HG03196 (cell line): ENCODE data around the gene NTNG2.

Experiments
- ATAC-seq: cut with Tn5 transposase; IDR thresholded peaks from one replicate; pipeline ENCODE4 v1.9.1; 2021; ENCODE audit not compliant: unreplicated experiment

Gene NTNG2

DNA sequence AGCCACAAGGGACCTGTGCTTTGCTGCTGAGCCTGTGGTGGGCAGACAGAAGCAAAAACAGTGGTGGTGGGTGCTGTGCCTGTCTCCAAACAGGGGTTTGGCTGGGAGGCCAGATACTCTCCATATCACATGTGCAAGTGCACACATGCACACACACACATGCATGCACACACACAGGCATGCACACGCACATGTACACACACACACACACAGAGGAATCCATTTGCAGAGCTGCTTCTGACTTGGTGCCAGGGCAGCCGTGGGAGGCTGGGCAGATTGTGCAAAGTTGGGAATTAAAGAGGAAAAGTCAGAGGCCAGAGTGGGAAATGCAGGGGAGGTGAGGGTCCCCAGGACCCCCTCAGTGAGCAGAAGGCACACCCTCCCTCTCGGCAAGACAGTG lies 71.3 kb downstream of the NTNG2 start:
- ATAC-seq, result no peak

DNA sequence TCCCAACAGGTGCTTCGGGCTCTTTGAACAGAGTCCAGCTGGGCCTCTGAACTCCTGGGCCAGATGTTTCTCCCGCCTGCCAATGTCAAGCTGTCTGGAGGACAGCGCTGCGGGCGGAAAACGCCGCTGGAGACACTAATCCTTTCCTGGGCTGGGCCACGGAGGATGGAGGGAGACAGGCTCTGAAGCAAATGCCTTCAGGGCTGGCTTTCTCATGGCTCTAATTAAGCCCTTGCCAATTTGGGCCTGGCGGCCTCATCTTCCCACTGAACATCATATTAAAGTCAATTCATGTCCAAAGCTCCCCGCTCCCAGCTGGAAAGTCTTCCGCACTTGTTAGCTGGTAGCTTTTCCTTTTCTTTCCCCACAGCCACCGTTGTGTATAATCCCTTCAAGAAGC lies 72.7 kb downstream of the NTNG2 start:
- ATAC-seq, result no peak

DNA sequence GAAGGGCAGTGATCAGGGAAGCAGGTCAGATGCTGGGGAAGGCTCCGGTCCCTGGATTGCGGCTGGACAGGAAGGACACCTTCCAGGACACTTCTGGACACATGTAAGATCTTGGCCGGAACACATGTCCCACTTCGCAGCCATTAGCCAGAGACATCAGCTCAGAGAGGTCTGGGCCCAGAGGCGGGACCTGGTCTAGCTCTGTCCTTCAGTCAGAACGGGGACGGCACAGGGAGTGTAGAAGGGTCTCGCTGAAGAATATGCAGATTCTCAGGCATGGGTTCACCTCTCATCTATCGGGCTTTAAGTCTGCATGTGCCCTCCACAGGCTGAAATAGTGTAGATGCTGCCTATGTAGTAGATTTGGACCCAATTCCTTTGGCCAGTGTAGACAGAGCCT lies 73.3 kb downstream of the NTNG2 start:
- no peak for ATAC-seq

DNA sequence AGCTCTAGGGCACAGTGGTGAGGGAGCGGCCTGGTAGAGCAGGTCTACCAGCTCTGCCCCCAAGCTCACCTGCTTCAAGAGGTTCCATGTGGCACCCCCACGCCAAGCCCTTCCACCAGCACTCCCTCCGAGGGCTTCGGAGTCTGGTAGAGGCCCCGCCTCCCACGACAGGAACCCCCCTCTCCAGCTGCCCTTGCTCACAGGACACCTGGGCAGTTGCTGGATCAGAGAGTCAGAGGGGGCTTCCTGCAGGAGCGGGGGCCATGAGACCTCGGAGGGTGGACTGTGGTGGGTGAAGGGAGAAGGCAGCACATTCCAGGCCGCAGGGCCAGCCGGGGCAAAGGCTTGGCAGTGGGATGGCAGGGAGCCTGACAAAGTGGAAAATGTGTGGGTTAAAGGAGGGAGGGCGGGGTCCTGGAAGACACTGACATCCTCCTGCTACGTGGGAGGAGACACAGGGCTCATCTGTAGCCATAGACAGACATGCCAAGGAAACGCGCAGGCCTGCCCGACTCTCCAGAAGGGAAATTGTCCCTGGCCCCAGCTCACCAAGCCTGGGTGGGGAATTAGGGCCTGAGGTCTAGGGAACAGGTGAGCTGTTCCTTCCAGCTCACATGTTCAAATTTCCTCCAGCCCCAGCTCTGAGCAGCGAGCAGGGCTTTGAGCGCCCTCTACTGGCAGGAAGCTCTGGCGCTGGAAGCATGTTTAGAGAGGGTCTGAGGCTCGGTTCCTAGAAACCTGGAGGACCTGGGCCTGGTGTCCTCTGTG lies 74.2 kb downstream of the NTNG2 start:
- ATAC-seq, result no peak

DNA sequence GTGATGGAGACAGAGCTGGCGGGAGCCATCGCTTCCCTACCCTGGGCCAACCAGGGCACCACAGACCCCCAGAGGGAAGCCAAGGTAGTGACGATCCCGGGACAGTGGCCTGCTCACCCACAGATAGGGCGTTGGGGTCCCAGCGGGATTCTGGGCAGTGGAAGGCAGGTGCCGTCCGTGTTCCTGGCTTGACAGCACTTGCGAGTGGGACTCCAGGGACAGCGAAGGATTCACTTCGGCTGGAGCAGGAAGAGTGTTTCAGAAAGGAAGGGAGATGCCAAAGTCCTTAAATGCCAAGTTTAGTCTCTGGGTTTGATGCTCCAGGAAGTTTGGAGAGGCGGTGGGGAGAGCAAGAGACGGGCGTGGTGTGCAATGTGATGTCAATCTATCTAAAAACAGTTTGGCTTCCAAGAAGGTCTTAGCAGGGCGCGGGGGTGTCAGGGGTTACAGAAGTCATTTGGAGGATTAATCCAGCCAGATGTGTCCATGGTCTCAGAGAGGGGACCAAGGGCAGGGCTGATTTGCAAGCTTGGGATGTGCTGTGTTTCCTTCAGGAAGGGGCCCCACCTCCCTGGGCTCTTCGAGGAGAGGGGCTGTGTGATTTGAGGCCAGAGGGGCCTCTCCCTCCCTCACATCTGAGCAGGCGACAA lies 74.9 kb downstream of the NTNG2 start:
- no peak for ATAC-seq

DNA sequence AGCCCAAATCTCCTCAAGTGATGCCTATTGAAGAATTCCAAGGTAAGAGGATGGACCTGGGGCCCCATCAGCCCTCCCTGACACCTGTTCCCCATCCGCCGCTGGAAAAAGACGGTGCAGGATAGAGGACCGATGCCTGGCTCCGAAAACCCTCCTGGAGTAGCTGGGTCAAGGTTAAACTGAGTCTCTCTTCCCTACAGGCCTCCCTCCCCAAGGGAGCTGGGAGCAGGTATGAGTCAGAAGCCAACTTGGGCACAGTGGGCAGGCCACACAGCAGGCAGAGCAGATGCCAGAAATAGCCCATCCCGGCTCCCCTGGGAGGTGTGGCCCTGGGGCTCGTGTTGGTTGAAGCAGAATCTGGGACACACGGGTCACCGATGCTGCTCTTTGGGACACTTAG lies 75.6 kb downstream of the NTNG2 start:
- ATAC-seq, result no peak

DNA sequence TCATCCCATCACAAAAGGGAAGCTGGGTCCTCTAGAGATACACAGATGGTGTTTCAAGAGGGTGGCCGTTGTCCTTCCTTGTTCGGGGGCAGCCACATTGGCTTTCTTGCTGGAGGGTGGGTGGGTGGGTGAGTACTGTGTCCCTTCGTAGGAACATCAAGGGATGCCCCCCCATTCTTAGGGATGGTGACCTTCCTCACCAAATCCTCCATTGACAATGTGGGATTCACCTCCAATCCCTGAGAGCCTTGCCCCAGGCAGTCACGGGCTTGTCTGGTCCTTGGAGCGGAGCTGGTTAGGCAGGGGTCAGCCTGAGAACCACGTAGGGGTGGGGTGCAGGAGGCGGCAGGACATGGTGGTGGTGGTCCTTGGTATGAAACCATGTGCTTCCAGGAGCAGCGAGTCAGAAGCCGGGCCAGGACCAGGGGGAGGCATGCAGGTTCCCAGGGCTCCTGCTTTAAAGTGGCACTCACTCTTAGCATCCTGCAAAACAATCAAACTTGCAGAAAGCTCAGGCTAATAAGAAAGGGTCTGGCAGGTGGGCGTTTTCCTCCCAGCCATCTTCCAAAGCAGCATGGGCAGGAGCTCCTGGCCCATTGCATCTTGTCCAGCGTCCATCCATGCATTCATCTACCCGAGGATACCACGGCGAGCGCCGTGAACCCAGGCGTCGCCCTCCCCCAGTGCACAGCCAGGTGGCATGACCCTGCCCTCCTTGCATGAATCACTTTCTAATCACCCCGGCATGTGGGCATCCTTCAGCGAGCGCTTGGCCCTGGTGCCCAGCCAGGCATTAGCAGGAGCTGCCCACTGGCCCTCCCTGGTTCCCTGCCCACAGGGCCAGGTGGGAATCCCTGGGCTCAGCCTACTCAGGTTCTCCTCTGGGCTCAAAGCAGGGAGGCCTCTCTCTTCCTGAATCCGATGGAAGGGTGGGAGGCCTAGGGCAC lies 76.4 kb downstream of the NTNG2 start:
- no peak for ATAC-seq

DNA sequence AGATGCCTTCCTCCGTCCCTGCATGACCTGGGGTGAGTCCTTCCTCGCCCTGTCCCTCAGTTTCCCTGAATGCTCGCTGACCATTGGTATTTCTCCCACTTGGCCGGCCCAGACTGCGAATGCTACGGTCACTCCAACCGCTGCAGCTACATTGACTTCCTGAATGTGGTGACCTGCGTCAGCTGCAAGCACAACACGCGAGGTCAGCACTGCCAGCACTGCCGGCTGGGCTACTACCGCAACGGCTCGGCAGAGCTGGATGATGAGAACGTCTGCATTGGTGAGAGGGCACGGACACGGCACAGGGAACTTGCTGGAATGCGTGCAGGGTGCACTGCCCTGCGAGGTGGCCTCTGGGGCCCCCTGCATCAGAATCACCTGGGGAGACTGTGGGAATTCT lies 77.1 kb downstream of the NTNG2 start:
- ATAC-seq, result no peak

DNA sequence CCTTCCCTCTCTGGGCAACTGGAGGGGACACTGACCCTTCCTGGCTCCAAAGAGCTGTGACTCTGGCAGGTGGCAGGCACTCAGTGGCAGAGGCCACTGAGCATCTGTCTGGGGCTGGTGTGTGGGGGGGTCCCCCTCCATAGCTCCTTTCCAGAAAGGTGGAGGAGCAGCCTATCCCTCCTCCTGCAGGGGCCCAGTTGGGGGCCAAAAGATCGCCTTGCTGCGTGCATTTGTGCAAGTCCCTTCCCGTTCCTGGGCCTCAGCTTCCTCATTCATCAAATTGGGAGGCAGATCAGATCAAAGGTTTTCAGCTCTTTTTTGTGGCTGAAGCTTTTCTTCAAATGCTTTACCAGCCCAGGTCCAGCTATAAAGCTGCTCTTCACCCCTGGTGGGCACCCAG lies 77.7 kb downstream of the NTNG2 start:
- ATAC-seq, result no peak

DNA sequence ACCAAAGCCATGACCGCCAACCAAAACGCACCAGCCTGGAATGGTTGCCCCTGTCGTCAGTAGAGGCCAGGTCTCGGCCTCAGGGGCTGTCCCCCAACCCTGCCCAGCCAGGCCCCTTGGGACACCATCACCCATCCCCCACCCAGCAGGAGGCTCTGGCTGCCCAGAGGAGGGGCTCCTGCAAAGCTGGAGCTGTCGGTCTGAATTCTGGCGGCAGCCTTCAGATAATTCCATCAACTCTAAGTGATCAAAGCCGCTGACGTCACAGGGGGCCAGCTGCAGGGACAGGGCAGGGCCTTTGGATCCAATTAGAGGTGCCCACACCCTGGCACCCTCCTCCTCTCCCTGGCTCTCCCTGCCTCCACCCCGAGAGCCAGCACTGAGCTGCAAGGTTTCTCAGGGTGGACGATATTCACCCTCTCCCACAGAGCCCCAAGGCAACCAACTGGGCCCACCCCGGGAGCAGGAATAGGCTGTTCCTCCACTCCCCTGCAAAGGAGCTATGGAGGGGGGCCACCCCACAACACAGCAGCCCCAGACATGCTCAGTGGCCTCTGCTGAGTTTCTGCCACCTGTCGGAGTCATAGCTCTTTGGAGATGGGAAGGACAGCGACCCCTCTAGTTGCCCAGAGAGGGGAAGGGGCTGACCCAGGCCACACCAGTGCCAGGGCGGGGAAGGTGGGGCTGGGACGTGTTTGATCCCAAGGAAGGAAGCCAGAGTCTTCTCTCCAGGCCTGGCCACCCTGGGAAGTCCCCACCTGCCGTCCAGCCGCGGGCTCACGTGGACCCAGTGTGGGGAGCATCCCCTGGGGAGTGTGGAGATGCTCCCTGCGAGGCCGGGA lies 78.4 kb downstream of the NTNG2 start:
- ATAC-seq, result no peak

DNA sequence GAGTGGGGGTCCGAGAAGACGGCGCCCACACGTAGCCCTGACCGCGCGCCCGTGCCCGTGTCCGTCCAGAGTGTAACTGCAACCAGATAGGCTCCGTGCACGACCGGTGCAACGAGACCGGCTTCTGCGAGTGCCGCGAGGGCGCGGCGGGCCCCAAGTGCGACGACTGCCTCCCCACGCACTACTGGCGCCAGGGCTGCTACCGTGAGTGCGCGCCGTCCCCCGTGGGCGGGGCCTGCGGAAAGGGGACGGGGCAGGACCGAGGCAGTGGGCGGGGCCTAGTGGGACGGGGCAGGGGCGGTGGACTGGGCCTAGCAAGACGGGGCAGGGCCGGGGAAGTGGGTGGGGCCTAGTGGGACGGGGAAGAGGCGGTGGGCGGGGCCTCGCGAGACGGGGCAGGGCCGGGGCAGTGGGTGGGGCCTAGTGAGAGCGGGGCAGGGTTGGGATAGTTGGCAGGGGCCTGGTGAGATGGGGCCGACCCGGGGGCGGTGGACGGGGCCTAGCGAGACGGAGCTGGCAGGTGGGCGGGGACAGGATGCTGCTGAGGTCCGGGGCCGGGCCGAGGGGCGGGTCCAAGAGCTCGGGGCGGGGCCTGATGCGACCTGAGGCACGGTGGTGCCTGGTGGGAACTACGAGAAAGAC lies 79.1 kb downstream of the NTNG2 start:
- peak; percentile 62 for ATAC-seq

DNA sequence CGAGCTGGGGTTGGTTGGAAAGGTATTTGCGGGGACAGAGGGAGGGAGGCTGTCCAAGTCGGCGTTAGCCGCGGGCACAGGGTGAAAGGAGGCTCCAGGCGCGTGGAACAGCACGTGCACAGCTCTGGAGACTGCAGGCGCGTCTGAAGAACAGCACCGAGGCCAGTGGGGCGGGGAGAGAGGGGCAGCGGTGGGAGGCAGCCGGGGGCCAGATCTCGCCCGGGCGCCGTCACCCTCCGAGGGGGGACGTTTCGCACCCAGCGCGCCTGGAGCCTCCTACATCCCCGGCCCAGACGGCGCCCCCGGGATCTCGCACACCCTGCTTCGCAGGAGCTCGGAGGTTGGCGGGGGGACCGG lies 79.6 kb downstream of the NTNG2 start:
- peak; percentile 7 for ATAC-seq

DNA sequence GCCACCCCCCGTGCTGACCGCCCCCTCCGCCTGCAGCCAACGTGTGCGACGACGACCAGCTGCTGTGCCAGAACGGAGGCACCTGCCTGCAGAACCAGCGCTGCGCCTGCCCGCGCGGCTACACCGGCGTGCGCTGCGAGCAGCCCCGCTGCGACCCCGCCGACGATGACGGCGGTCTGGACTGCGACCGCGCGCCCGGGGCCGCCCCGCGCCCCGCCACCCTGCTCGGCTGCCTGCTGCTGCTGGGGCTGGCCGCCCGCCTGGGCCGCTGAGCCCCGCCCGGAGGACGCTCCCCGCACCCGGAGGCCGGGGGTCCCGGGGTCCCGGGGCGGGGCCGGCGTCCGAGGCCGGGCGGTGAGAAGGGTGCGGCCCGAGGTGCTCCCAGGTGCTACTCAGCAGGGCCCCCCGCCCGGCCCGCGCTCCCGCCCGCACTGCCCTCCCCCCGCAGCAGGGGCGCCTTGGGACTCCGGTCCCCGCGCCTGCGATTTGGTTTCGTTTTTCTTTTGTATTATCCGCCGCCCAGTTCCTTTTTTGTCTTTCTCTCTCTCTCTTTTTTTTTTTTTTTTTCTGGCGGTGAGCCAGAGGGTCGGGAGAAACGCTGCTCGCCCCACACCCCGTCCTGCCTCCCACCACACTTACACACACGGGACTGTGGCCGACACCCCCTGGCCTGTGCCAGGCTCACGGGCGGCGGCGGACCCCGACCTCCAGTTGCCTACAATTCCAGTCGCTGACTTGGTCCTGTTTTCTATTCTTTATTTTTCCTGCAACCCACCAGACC lies 80.2 kb downstream of the NTNG2 start:
- no peak for ATAC-seq

DNA sequence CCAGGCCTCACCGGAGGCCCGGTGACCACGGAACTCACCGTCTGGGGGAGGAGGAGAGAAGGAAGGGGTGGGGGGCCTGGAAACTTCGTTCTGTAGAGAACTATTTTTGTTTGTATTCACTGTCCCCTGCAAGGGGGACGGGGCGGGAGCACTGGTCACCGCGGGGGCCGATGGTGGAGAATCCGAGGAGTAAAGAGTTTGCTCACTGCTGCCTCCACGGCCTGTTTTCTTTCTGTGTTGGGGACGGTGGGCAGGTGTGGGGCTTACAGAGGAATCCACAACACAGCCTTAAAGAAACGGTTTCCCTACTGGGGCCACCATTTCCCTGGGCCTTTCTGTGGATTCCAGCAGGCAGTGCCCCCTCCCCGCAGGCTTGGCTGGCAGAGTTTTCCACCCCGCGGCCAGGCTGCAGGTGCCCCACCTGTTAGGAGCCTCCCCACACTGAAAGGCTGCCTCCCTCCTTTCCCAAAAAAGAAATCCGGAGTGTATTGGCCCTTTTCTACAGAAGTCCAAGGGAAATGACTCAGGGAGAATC lies 80.8 kb downstream of the NTNG2 start:
- ATAC-seq, result no peak

DNA sequence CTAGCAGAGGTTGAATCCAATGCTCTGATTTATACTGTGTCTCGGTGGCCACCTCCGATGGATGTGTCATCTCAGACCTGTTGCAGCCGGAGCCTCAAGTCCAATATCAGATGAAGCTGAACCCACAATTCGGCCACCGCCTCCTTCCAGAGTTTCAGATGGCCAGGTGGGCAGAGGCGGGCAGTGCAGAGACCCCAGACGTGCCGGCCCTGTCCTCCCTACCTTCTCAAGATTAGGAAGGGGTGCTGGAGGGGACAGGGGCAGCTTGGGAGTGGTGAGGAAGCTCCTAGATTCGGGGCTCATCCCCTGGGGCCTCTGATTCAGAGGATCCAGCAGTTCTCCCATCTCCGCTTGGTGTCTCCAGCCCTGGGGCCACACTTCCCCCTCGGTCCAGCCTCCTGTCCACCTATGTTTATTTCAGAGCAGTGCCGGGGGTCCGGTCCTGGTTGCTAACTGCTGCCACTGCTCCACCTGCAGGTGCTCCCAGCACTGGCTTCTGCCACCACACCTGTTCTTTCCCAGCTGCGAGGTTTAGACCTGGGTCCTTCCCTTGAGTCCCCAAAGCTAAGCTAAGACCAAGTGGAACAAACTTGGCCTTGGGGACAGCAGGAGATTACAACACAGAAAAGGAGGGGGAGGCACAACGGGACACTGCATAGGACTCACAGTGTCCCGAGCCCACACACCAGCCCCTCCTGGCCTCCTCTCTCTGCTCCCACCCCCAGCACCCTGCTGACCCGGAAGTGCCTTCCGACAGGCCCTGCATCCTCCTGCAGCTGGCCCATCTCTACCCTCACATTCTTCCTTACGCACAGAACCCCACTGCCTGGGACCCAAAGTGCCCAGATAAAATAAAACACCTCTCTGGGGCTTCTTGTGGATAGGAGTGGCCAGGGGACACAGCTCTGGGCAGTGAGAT lies 81.6 kb downstream of the NTNG2 start:
- ATAC-seq, result no peak

DNA sequence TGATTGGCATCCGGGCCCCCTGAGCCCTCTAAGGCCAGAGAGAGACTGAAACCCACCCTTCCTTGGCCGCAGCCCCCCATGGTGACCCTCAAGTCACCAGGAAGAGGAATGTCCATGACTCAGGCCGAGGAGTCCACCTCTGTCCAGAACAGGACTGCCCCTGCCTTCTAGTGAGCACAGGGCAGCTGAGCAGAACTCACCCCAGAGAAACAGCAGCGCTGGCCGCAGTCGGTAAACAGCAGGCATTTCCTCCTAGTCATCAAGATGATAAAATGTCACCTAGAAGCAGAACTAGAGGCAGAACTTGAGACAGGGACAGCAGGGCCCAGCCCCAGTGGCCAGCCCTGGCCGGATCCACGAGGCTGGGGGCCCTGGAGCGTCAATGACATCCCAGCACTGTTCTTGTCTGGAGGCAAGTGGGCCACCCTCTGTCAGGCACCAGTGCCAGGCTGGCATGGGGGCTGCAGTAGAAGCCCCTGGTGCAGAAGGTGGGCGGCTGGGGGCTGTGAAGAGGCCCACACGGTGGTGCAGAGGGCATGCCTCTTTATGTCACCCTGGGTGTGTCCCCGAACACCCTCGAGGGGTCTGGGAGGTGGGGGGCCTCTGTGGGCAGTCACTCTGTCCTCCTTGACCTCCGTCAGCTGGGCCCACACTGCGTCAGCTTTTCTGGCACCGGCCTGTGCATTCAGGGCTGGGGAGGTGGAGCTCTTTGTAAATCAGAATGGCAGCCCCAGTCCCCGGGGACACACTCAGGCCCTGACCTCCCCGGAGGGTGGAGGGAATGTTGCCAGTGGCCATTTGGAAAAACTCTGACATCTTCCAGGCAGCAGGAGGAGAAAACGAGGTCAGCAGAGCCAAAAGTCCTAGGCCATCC lies 83.0 kb downstream of the NTNG2 start:
- ATAC-seq, result no peak

DNA sequence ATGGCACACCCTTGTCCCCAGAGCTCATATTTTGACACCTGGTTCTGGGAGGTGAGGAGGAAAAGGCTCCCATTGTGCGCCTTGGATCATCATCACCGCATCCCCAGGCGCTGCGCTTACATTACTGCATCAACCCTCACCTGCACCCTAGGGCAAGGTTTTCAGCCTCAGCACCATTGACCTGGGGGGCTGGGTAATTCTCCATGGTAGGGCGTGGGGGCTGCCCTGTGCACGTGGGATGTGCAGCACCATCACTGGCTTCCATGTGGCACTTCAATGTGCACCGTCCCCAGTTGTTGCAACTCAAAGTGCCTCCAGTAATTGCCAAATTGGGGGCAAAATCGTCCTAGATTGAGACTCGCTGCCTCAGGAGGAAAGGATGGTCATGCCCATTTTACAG lies 83.6 kb downstream of the NTNG2 start:
- no peak for ATAC-seq
